Hematopoietic multipotent progenitor cell (in vitro differentiated cells): ENCODE data around the gene EIF3B. TPM values are rescaled to one million over a fixed set of nuclear protein-coding genes. Genes with fewer than 3 reads are reported as not detected.
"Not testable (repeated sequence)": the region's sequence is repeated elsewhere in the genome, so short reads cannot be mapped to it uniquely, and the experiment has no call there.

Experiments used
- DNase-seq, 3 donors: peaks; one replicate each; pipeline ENCODE4 v3.0.0-alpha.2; 2011 to 2015; ENCODE audit warnings: low read depth in 2 of 3, low spot score in 2 of 3
- total RNA-seq: library from RNA; depleted of rRNA; stranded (reverse); fragments of >200 nt; gene quantifications from one replicate; pipeline ENCODE4 v1.2.3, GENCODE V29; 2012

EIF3B gene
- total RNA-seq, 1 donor: 117 TPM

- DNase-seq: no peak
Observed at GRCh38 chr7:2376351-2377154, 21.9 kb downstream of the EIF3B start.

- DNase-seq: not testable (repeated sequence)
Observed at GRCh38 chr7:2377492-2377891, 22.9 kb downstream of the EIF3B start.

GRCh38 chr7:2378125-2378524 lies 23.5 kb downstream of the EIF3B start:
- not testable (repeated sequence) for DNase-seq

GRCh38 chr7:2379161-2379560 lies 24.5 kb downstream of the EIF3B start:
- no peak for DNase-seq

- DNase-seq: no peak
Observed at GRCh38 chr7:2379821-2380450, 25.3 kb downstream of the EIF3B start.

GRCh38 chr7:2380461-2380860 lies 25.8 kb downstream of the EIF3B start:
- no peak for DNase-seq

- no peak for DNase-seq
Observed at GRCh38 chr7:2381227-2381626, 26.6 kb downstream of the EIF3B start.

GRCh38 chr7:2381881-2382509 lies 27.4 kb downstream of the EIF3B start:
- DNase-seq: no peak

GRCh38 chr7:2383543-2384274 lies 29.1 kb downstream of the EIF3B start:
- no peak for DNase-seq

- peak in 2 of 3 donors; percentile 37 to 52 for DNase-seq
Observed at GRCh38 chr7:2384354-2385243, 30.0 kb downstream of the EIF3B start.

- not testable (repeated sequence) for DNase-seq
Observed at GRCh38 chr7:2386122-2386521, 31.5 kb downstream of the EIF3B start.

- no peak for DNase-seq
Observed at GRCh38 chr7:2386964-2387669, 32.5 kb downstream of the EIF3B start.

- no peak for DNase-seq
Observed at GRCh38 chr7:2387897-2388636, 33.4 kb downstream of the EIF3B start.

- no peak for DNase-seq
Observed at GRCh38 chr7:2388637-2388954, 34.0 kb downstream of the EIF3B start.

GRCh38 chr7:2390020-2390816 lies 35.6 kb downstream of the EIF3B start:
- DNase-seq: peak in 2 of 3 donors; percentile 56 to 70

- DNase-seq: no peak
Observed at GRCh38 chr7:2393706-2394105, 39.1 kb downstream of the EIF3B start.

- no peak for DNase-seq
Observed at GRCh38 chr7:2394566-2395082, 40.0 kb downstream of the EIF3B start.

- DNase-seq: no peak
Observed at GRCh38 chr7:2398506-2398905, 43.9 kb downstream of the EIF3B start.
